K562 (cell line): ENCODE data around the gene SYNPR. TPM values are rescaled to one million over a fixed set of nuclear protein-coding genes. Genes with fewer than 3 reads are reported as not detected.
A peak's percentile ranks its signal among the peaks of the same experiment; 100 is the strongest.

ENCODE experiments used
- ATAC-seq: fragments of 200-7000 bp; cut with Tn5 transposase; 3 replicates; pipeline ENCODE4 v1.9.1; 2020; ENCODE audit warnings: moderate library complexity
- BruUV-seq: library from RNA; stranded (reverse); fragments of 400-500 nt; replicated peaks from 2 replicates; lab custom pipeline; 2021; lab: Mats Ljungman, UMichigan
- CTCF ChIA-PET: fragments of 300-600 bp; formaldehyde crosslinking; extraction: SDS; loops from one replicate; lab custom pipeline; 2021; ENCODE audit warnings: low intra/inter-chr PET ratio; lab: Yijun Ruan, JAX
- POLR2A ChIA-PET: fragments of 300-600, 350-650 bp; sonication (Branson Sonifier 250); formaldehyde crosslinking; extraction: SDS; loops from one replicate; lab custom pipeline; 2021; ENCODE audit warnings: antibody characterized with exemption, inconsistent platforms; lab: Yijun Ruan, JAX
- DNase-seq, 4 experiments: peaks; one replicate each; pipeline versions ENCODE4 v3.0.0 to v3.0.0-alpha.2; 2011 to 2018; ENCODE audit warnings: low spot score in 3 of 4, mixed read lengths in 3 of 4; ENCODE audit errors: extremely low read depth in 1 of 4
- FAIRE-seq: peaks from 2 replicates; lab custom pipeline; 2011; peaks lifted over from hg19 to GRCh38; lab: Jason Lieb, UNC
- H2AFZ ChIP-seq: 2 replicates; pipeline ENCODE4 v1.6.0; 2011; ENCODE audit warnings: low read depth, low read length, control low read depth, inconsistent platforms
- H3K27ac ChIP-seq: fragments of 200-600 bp; 3 replicates; pipeline ENCODE4 v1.8.0; 2011; ENCODE audit warnings: low read depth, mild to moderate bottlenecking, control low read depth, inconsistent platforms, low read length, moderate library complexity, mixed read lengths; ENCODE audit errors: extremely low read depth
- H3K27me3 ChIP-seq, 2 experiments: fragments of 300-600 bp in 1 of 2; 2 replicates in 1 of 2; 3 replicates in 1 of 2; pipeline versions ENCODE4 v1.6.0 to v1.8.0; 2011; ENCODE audit warnings: inconsistent platforms in 2 of 2, low read length in 2 of 2, mild to moderate bottlenecking in 1 of 2, mixed read lengths in 1 of 2, moderate library complexity in 1 of 2; ENCODE audit not compliant: control insufficient read depth in 2 of 2, insufficient read depth in 2 of 2
- H3K36me3 ChIP-seq: fragments of 300-600 bp; 3 replicates; pipeline ENCODE4 v1.8.0; 2011; ENCODE audit warnings: mild to moderate bottlenecking, low read length, inconsistent platforms; ENCODE audit not compliant: control insufficient read depth, insufficient read depth
- H3K4me1 ChIP-seq, 2 experiments: fragments of 200-600 bp in 1 of 2; replicated peaks in 1 of 2; 2 replicates in 1 of 2; 3 replicates in 1 of 2; pipeline versions ENCODE4 v1.5.1 to v1.8.0; 2011; ENCODE audit warnings: inconsistent platforms in 2 of 2, low read length in 2 of 2, mild to moderate bottlenecking in 1 of 2, mixed read lengths in 1 of 2, moderate library complexity in 1 of 2; ENCODE audit not compliant: control insufficient read depth in 2 of 2, insufficient read depth in 2 of 2
- H3K4me2 ChIP-seq: 2 replicates; pipeline ENCODE4 v1.6.1; 2011; ENCODE audit warnings: low read length, control low read depth, inconsistent platforms, mixed read lengths; ENCODE audit not compliant: insufficient read depth
- H3K4me3 ChIP-seq: fragments of 200-600 bp; sonication (generic), shearing (Covaris generic); 2 replicates; pipeline ENCODE4 v1.5.1; 2016; ENCODE audit warnings: control low read depth, inconsistent platforms
- H3K79me2 ChIP-seq: fragments of 200-600 bp; 3 replicates; pipeline ENCODE4 v1.8.0; 2011; ENCODE audit warnings: low read length, inconsistent platforms; ENCODE audit not compliant: control insufficient read depth, insufficient read depth
- H3K9ac ChIP-seq, 2 experiments: 2 replicates each; pipeline versions ENCODE4 v1.6.0 to v1.6.1; 2011; ENCODE audit warnings: low read depth in 2 of 2, low read length in 2 of 2, control low read depth in 1 of 2, inconsistent platforms in 1 of 2, mild to moderate bottlenecking in 1 of 2, mixed read lengths in 1 of 2; ENCODE audit not compliant: insufficient read depth in 1 of 2
- H3K9me1 ChIP-seq: one replicate; pipeline ENCODE4 v1.6.0; 2011; ENCODE audit warnings: inconsistent platforms, mild to moderate bottlenecking, low read length, moderate library complexity; ENCODE audit not compliant: control insufficient read depth, insufficient read depth
- H3K9me3 ChIP-seq: replicated peaks from 2 replicates; pipeline ENCODE4 v1.5.1; 2011; ENCODE audit warnings: low read depth, low read length, inconsistent platforms; ENCODE audit not compliant: control insufficient read depth, insufficient read depth
- H4K20me1 ChIP-seq: replicated peaks from 2 replicates; pipeline ENCODE4 v1.6.1; 2011; ENCODE audit warnings: low read length, inconsistent platforms, mixed read lengths; ENCODE audit not compliant: control insufficient read depth, insufficient read depth
- ASH1L ChIP-seq: fragments of 450-650 bp; IDR thresholded peaks from 2 replicates; pipeline ENCODE4 v1.6.1; 2018; ENCODE audit warnings: borderline replicate concordance, mild to moderate bottlenecking, low read depth; ENCODE audit not compliant: partially characterized antibody
- C11orf30 ChIP-seq: fragments of 450-650 bp; IDR thresholded peaks from 2 replicates; pipeline ENCODE4 v1.6.1; 2016; ENCODE audit warnings: low read depth, mild to moderate bottlenecking
- GTF2E2 ChIP-seq: fragments of 200-800 bp; sonication (Bioruptor generic); IDR thresholded peaks from 2 replicates; pipeline ENCODE4 v1.6.1; 2016; ENCODE audit warnings: missing genetic modification characterization, missing compliant biosample characterization
- HBP1 ChIP-seq: fragments of 450-650 bp; formaldehyde crosslinking; IDR thresholded peaks from 2 replicates; pipeline ENCODE4 v1.4.0; 2022; ENCODE audit warnings: missing genetic modification characterization
- MAFG ChIP-seq: fragments of 450-650 bp; conservative IDR thresholded peaks from 2 replicates; pipeline ENCODE4 v1.6.1; 2016; ENCODE audit warnings: missing genetic modification characterization, missing compliant biosample characterization
- NFE2 ChIP-seq: IDR thresholded peaks from 2 replicates; pipeline ENCODE4 v1.6.1; 2014; ENCODE audit warnings: antibody characterized with exemption, low read depth
- SRSF7 ChIP-seq: fragments of 200-400 bp; formaldehyde crosslinking; optimal IDR thresholded peaks from 2 replicates; pipeline ENCODE3; 2017; ENCODE audit warnings: mild to moderate bottlenecking, low read depth, low read length
- WGBS: fragments of 100-300 bp; shearing (Covaris generic); methylation state at CpG from one replicate; pipeline ENCODE4 v1.1.6; 2016; ENCODE audit warnings: low coverage, mixed read lengths; ENCODE audit not compliant: insufficient coverage; ENCODE audit errors: missing lambda C conversion rate; 5-methylcytosine and 5-hydroxymethylcytosine counted together
- in situ Hi-C: fragments of 300-500 bp; cut with MboI; formaldehyde crosslinking; loops from 4 replicates; pipeline ENCODE4 v1.15.0; 2018; ENCODE audit warnings: inconsistent platforms, mixed read lengths
- intact Hi-C: fragments of 100-400 bp; cut with micrococcal nuclease; formaldehyde crosslinking; loops from 2 replicates; pipeline ENCODE4 v1.14.2; 2022
- polyA plus RNA-seq, 8 experiments: library from polyadenylated mRNA; depleted of rRNA in 4 of 8; stranded (reverse) in 5 of 8; unstranded in 3 of 8; fragments of >200 nt; fragmentation: Nextera tagmentation in 2 of 8; fragmentation: Illumina TruSeq in 1 of 8; extraction: Ambion mirVana in 2 of 8; extraction: Trizol in 1 of 8; gene quantifications; 2 replicates each; pipeline versions ENCODE4 v1.2.1 to v1.2.3, GENCODE V29; 2011 to 2014; ENCODE audit warnings: inconsistent platforms in 1 of 8, missing spikeins in 1 of 8
- total RNA-seq, 7 experiments: library from RNA; depleted of rRNA in 6 of 7; stranded (reverse); fragments of >200 nt in 6 of 7; fragmentation: Illumina TruSeq in 2 of 7; extraction: Trizol in 2 of 7; gene quantifications; 2 replicates each; pipeline versions ENCODE4 v1.2.1 to v1.2.3, GENCODE V29; 2011 to 2021; ENCODE audit warnings: low replicate concordance in 1 of 7
- TF ChIP-seq, protein P1 (sequence below): fragments of 450-650 bp; IDR thresholded peaks from 2 replicates; pipeline ENCODE4 v1.6.1; 2016

SYNPR gene
- total and polyA plus RNA-seq, 9 of the 15 experiments (the other 6 are each of a cell fraction or from before 2014, with no cell fraction given) = not detected

- H3K4me2 ChIP-seq = no peak overlapping the region
- no peaks in the 10 kb centered on the region for H3K9me3 ChIP-seq
- in situ Hi-C loops (no loop called here), intact Hi-C loops (no loop called here)
- ChIA-PET POLR2A (no interaction called here), CTCF (no interaction called here)
- no peaks in the 10 kb centered on the region for H3K36me3 ChIP-seq
- H3K9ac ChIP-seq = no peak overlapping the region
- DNase-seq = no peak
- ATAC-seq = no peak
- no peak overlapping the region for H3K27ac ChIP-seq
- no peak for TF ChIP-seq ASH1L
- H3K79me2 ChIP-seq = no peaks in the 10 kb centered on the region
- no peaks in the 10 kb centered on the region for H4K20me1 ChIP-seq
- no peaks in the 10 kb centered on the region for H3K27me3 ChIP-seq
- 0% methylated on average over 3 of the region's 3 CpGs for WGBS
- no peak overlapping the region for H3K4me3 ChIP-seq
- H3K4me1 ChIP-seq = no peaks in the 10 kb centered on the region
- BruUV-seq = no TSS peak
- H3K9me1 ChIP-seq = no peaks in the 10 kb centered on the region
- no peak for FAIRE-seq
- no peak overlapping the region for H2AFZ ChIP-seq
Observed at GRCh38 chr3:63474828-63475518, 196.9 kb downstream of the SYNPR start.

GRCh38 chr3:63477494-63478129 lies 199.5 kb downstream of the SYNPR start:
- TF ChIP-seq HBP1 (CRISPR knock-in tag) = no peak
- TF ChIP-seq GTF2E2 (tag) = no peak
- TF ChIP-seq, protein P1, sequence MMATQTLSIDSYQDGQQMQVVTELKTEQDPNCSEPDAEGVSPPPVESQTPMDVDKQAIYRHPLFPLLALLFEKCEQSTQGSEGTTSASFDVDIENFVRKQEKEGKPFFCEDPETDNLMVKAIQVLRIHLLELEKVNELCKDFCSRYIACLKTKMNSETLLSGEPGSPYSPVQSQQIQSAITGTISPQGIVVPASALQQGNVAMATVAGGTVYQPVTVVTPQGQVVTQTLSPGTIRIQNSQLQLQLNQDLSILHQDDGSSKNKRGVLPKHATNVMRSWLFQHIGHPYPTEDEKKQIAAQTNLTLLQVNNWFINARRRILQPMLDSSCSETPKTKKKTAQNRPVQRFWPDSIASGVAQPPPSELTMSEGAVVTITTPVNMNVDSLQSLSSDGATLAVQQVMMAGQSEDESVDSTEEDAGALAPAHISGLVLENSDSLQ = no peak
- no peak for TF ChIP-seq SRSF7
- peak; percentile 23; the same call in 1 of the 2 replicates for TF ChIP-seq NFE2
- peak; percentile 55 for TF ChIP-seq MAFG (tag)
- TF ChIP-seq C11orf30 = 0 out of 2 replicates have a peak, but pooled peaks have one; percentile 12
- no peak overlapping the region for H3K9ac ChIP-seq
- H3K4me3 ChIP-seq = no peak overlapping the region
- no peak overlapping the region for H3K4me2 ChIP-seq
- H3K79me2 ChIP-seq = no peaks in the 10 kb centered on the region
- no peak; the same call in 2 of the 3 replicates for ATAC-seq
- in situ Hi-C loops (no loop called here), intact Hi-C loops (no loop called here)
- no peaks in the 10 kb centered on the region for H3K36me3 ChIP-seq
- H4K20me1 ChIP-seq = no peaks in the 10 kb centered on the region
- no peaks in the 10 kb centered on the region for H3K9me1 ChIP-seq
- H3K27ac ChIP-seq = no peak overlapping the region
- BruUV-seq = no TSS peak
- no peaks in the 10 kb centered on the region for H3K4me1 ChIP-seq
- CTCF ChIA-PET = no interaction called here
- POLR2A ChIA-PET = no interaction called here
- H2AFZ ChIP-seq = 0 out of 2 replicates have a peak overlapping the region, but pooled peaks have one; percentile 16
- H3K27me3 ChIP-seq = no peaks in the 10 kb centered on the region
- no peaks in the 10 kb centered on the region for H3K9me3 ChIP-seq
- DNase-seq = no peak
- WGBS = 2% methylated on average over 7 of the region's 8 CpGs
- no peak for FAIRE-seq
